ENCODE data around the gene LTA4H. TPM values are rescaled to one million over a fixed set of nuclear protein-coding genes. Genes with fewer than 3 reads are reported as not detected.

Gene LTA4H
- total RNA-seq, 1 donor from 2014 or later: 67.6 TPM

DNA sequence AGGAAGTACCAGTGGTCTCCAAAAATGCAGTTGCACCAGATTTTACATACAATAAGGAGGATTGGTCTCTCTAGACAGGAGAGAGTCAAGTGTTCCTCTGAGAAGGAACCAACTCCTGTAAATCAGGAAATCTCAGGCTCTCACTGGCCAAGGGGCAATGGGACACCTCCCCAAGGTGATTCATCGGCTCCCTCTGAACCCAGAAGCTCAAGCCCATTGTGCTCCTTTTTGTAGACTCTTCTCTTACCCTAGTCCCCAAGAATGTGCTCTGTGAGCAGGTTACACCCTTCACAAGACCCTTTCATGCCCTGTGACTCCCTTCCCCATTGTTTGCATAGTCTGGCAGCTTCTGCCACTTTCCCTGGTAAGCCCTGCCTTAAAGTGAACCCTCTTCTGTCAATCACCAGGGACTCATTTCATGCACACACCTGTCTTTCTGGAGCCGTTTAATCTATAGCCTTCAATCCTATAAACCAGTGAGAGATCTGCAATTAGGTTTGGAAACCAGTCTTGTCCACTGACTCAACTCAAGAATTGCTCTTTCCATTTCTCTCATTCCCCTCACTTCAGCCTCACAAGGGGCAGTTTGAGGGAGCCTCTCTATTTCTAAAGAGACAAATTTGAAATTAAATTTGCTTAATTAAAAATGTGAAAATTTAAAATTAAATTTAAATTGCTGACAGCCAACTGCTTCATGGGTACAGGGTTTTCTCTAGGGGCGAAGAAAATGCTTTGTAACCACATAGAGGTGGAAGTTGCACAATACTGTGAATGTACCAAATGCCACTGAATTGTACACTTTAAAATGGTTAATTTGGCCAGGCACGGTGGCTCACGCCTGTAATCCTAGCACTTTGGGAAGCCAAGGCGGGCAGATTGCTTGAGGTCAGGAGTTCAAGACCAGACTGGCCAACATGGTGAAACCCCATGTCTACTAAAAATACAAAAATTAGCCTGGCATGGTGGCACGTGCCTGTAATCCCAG lies 38.3 kb upstream of the LTA4H start:
- Histone ChIP-seq H4K20me1 (ENCODE audit: insufficient read depth, low read length) (no peaks in the 10 kb centered on the region), H3K4me3 (ENCODE audit: insufficient read depth, low read depth, low read length) (no peak overlapping the region), H3K4me2 (ENCODE audit: low read length) (no peak overlapping the region), H2AFZ (ENCODE audit: low read depth, low read length) (no peak overlapping the region), H3K79me2 (ENCODE audit: insufficient read depth, low read length) (no peaks in the 10 kb centered on the region), H3K27ac (ENCODE audit: low read depth, low read length) (no peak overlapping the region), H3K9ac (ENCODE audit: low read length) (no peak overlapping the region), H3K27me3 (ENCODE audit: insufficient read depth, low read length) (no peaks in the 10 kb centered on the region), H3K9me3 (ENCODE audit: insufficient read depth, low read depth, low read length) (no peaks in the 10 kb centered on the region), H3K4me1 (ENCODE audit: insufficient read depth, low read length) (peaks cover 4% of the 10 kb centered on the region), H3K36me3 (ENCODE audit: insufficient read depth, low read length) (no peaks in the 10 kb centered on the region)
- H3K4me1 Mint-ChIP-seq (ENCODE audit: low read depth, unreplicated experiment): peaks cover 17% of the 10 kb centered on the region
- H3K4me3 Mint-ChIP-seq (ENCODE audit: unreplicated experiment): no peak overlapping the region
- DNase-seq (ENCODE audit: low read depth) (no peak), FAIRE-seq (no peak)
- H3K36me3 Mint-ChIP-seq (ENCODE audit: low read depth, unreplicated experiment): no peaks in the 10 kb centered on the region
- peak overlapping the region; percentile 1 for H3K27ac Mint-ChIP-seq (ENCODE audit: unreplicated experiment)
- H3K9me3 Mint-ChIP-seq (ENCODE audit: unreplicated experiment): no peaks in the 10 kb centered on the region
- H3K27me3 Mint-ChIP-seq (ENCODE audit: low read depth, unreplicated experiment): no peaks in the 10 kb centered on the region
- no peak for TF ChIP-seq EZH2 (IDR thresholded peaks at IDR 0.05; ENCODE audit: insufficient read depth, low read length)
- TF ChIP-seq, protein P1, sequence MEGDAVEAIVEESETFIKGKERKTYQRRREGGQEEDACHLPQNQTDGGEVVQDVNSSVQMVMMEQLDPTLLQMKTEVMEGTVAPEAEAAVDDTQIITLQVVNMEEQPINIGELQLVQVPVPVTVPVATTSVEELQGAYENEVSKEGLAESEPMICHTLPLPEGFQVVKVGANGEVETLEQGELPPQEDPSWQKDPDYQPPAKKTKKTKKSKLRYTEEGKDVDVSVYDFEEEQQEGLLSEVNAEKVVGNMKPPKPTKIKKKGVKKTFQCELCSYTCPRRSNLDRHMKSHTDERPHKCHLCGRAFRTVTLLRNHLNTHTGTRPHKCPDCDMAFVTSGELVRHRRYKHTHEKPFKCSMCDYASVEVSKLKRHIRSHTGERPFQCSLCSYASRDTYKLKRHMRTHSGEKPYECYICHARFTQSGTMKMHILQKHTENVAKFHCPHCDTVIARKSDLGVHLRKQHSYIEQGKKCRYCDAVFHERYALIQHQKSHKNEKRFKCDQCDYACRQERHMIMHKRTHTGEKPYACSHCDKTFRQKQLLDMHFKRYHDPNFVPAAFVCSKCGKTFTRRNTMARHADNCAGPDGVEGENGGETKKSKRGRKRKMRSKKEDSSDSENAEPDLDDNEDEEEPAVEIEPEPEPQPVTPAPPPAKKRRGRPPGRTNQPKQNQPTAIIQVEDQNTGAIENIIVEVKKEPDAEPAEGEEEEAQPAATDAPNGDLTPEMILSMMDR (IDR thresholded peaks at IDR 0.05; ENCODE audit: insufficient read depth, low read depth, low read length): no peak

DNA sequence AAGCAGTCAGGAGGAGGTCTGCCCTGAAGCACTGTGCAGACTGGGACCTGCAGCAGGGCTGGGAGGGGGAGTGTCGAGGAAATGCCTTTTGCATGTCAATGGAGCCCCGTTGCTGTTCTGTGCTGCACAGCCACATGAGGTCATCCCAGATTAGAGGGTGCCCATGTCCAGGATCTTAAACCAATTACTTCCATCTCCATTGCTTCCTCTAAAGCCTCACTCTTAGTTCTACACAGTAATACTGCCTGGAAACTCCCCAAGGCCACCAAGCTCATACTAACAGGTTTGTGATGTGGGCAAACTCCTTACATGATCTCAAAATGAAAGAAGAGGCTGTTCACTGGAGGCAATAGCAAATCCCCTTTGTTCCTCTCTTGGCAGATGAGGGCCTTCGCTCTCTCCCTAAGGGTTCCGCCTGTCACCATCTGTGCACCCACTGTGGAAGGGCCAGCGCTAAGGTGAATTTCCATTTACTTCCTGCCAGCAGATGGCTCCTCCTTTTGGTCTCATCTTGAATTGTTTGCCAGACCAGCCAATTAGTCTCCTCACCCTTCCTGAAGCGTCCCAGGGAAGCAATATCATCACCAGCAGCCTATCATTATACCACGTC lies 35.4 kb upstream of the LTA4H start:
- H3K4me2 ChIP-seq (ENCODE audit: low read length): peak overlapping the region; percentile 33
- no peak overlapping the region for H3K4me3 ChIP-seq (ENCODE audit: insufficient read depth, low read depth, low read length)
- Mint-ChIP-seq H3K27ac (ENCODE audit: unreplicated experiment) (no peak overlapping the region), H3K4me3 (ENCODE audit: unreplicated experiment) (no peak overlapping the region), H3K36me3 (ENCODE audit: low read depth, unreplicated experiment) (no peaks in the 10 kb centered on the region), H3K4me1 (ENCODE audit: low read depth, unreplicated experiment) (peaks cover 17% of the 10 kb centered on the region), H3K27me3 (ENCODE audit: low read depth, unreplicated experiment) (no peaks in the 10 kb centered on the region), H3K9me3 (ENCODE audit: unreplicated experiment) (no peaks in the 10 kb centered on the region)
- H3K9me3 ChIP-seq (ENCODE audit: insufficient read depth, low read depth, low read length): no peaks in the 10 kb centered on the region
- H3K9ac ChIP-seq (ENCODE audit: low read length): no peak overlapping the region
- H3K27me3 ChIP-seq (ENCODE audit: insufficient read depth, low read length): no peaks in the 10 kb centered on the region
- no peaks in the 10 kb centered on the region for H3K36me3 ChIP-seq (ENCODE audit: insufficient read depth, low read length)
- H4K20me1 ChIP-seq (ENCODE audit: insufficient read depth, low read length): no peaks in the 10 kb centered on the region
- TF ChIP-seq EZH2 (IDR thresholded peaks at IDR 0.05; ENCODE audit: insufficient read depth, low read length): no peak
- TF ChIP-seq, protein P1 (IDR thresholded peaks at IDR 0.05; ENCODE audit: insufficient read depth, low read depth, low read length): no peak
- peak overlapping the region; percentile 35 for H2AFZ ChIP-seq (ENCODE audit: low read depth, low read length)
- FAIRE-seq (peak; percentile 9), DNase-seq (ENCODE audit: low read depth) (peak; percentile 15)
- peaks cover 4% of the 10 kb centered on the region for H3K4me1 ChIP-seq (ENCODE audit: insufficient read depth, low read length)
- H3K27ac ChIP-seq (ENCODE audit: low read depth, low read length): no peak overlapping the region
- no peaks in the 10 kb centered on the region for H3K79me2 ChIP-seq (ENCODE audit: insufficient read depth, low read length)

Data from astrocyte (in vitro differentiated cells and primary cell).